GM06990 (cell line): ENCODE results near the gene XIAP.
"Not testable (repeated sequence)": the region's sequence is repeated elsewhere in the genome, so short reads cannot be mapped to it uniquely, and the experiment has no call there.

Experiments
- DNase-seq: peaks from one replicate; pipeline ENCODE4 v3.0.0-alpha.2; 2011; ENCODE audit not compliant: insufficient read length; ENCODE audit errors: extremely low read depth
- H3K27me3 ChIP-seq: replicated peaks from 2 replicates; pipeline ENCODE4 v1.6.0; 2011; ENCODE audit warnings: low read length; ENCODE audit not compliant: control insufficient read depth, insufficient read depth
- H3K36me3 ChIP-seq: 2 replicates; pipeline ENCODE4 v1.5.1; 2011; ENCODE audit warnings: low read length; ENCODE audit not compliant: control insufficient read depth, insufficient read depth
- H3K4me3 ChIP-seq: replicated peaks from 2 replicates; pipeline ENCODE4 v1.5.1; 2011; ENCODE audit warnings: low read depth, mild to moderate bottlenecking, control low read depth, low read length
- TF ChIP-seq, protein P1 (sequence below): IDR thresholded peaks from 2 replicates; pipeline ENCODE4 v1.5.1; 2011; ENCODE audit warnings: low read length, control low read depth, mild to moderate bottlenecking, inconsistent platforms; ENCODE audit not compliant: insufficient read depth, poor library complexity, severe bottlenecking

Gene XIAP

DNA sequence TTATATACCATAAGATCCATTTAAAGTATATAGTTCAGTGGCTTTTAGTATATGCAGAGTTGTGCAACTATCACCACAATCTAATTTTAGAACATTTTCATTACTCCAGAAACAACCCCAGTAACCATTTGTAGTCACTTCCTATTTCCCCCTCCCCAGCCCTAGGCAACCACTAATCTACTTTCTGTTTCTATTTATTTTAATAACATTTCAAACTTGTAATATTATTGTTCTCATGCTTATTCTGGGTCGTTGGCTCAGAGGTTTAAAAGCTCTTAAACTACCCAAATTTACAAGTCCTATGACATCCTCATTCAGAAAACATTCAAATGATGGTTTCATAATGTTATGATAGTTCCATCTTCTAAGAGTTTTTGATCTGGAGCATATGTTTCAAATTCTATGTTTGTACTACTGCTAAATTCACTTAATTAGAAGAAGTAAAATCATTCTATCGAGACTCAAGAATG, 18.4 kb downstream of the XIAP start:
- DNase-seq, result no peak
- Histone ChIP-seq H3K4me3 (peak overlapping the region; percentile 23), H3K27me3 (no peaks in the 10 kb centered on the region), H3K36me3 (no peaks in the 10 kb centered on the region)
- TF ChIP-seq, protein P1, sequence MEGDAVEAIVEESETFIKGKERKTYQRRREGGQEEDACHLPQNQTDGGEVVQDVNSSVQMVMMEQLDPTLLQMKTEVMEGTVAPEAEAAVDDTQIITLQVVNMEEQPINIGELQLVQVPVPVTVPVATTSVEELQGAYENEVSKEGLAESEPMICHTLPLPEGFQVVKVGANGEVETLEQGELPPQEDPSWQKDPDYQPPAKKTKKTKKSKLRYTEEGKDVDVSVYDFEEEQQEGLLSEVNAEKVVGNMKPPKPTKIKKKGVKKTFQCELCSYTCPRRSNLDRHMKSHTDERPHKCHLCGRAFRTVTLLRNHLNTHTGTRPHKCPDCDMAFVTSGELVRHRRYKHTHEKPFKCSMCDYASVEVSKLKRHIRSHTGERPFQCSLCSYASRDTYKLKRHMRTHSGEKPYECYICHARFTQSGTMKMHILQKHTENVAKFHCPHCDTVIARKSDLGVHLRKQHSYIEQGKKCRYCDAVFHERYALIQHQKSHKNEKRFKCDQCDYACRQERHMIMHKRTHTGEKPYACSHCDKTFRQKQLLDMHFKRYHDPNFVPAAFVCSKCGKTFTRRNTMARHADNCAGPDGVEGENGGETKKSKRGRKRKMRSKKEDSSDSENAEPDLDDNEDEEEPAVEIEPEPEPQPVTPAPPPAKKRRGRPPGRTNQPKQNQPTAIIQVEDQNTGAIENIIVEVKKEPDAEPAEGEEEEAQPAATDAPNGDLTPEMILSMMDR, result no peak

DNA sequence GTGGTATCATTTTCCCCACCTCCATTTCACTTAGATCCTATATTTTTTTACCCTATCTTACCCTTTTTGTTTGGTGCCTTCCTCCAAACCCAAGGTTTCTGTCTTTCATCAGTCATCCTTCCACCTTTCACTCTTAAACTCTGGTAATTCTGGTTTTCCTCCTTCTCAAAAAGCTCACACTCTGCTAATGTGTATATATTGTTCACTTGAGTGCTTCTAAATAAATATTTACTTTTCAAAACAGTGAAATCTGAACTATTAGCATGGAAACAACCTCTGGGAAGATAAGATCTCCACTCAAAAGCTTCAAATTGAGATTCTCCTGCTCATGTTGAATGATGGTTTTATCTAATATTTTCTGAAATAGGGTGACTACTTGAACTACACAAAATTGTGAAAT, 21.5 kb downstream of the XIAP start:
- TF ChIP-seq, protein P1, result no peak
- H3K36me3 ChIP-seq, result no peaks in the 10 kb centered on the region; the same call in 1 of the 2 replicates
- H3K4me3 ChIP-seq, result no peak overlapping the region
- DNase-seq, result no peak
- H3K27me3 ChIP-seq, result no peaks in the 10 kb centered on the region

DNA sequence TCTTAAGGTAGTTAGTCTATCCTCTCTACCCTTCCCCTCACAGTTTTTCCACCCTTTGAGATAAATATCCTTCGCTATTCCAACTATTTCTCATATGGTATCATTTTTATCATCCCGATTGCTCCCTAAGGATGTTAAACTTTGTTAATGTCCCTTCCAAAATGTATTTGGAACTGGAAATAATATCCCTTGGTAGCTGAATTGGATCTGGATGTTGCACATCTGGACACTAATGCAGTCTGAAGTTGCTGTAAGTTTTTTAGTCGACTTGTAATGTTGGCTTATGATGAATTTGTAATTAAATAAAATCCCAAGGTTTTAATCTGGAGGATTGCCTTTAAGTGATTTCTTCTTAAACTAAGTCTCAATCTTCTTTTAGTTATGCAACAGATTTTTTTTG, 22.5 kb downstream of the XIAP start:
- no peak for DNase-seq
- Histone ChIP-seq H3K36me3 (no peaks in the 10 kb centered on the region; the same call in 1 of the 2 replicates), H3K27me3 (no peaks in the 10 kb centered on the region), H3K4me3 (no peak overlapping the region)
- TF ChIP-seq, protein P1, result no peak

DNA sequence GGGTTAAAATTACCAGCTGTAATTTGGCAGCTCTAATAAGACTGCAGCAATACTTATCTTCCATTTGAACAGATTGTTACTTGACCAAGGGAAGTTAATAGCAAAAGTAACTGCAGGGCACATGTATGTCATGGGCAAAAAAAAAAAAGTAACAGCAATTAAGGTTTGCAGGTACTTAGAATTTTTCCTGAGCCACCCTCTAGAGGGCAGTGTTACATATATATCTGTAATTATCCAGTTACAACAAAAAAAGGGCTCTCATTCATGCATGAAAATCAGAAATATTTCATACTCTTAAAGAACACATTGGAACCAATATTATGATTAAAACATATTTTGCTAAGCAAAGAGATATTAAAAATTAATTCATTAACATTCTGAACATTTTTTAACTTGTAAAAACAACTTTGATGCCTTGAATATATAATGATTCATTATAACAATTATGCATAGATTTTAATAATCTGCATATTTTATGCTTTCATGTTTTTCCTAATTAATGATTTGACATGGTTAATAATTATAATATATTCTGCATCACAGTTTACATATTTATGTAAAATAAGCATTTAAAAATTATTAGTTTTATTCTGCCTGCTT, 25.1 kb downstream of the XIAP start:
- no peak overlapping the region for H3K4me3 ChIP-seq
- no peak for DNase-seq
- TF ChIP-seq, protein P1, result peak; percentile 53
- no peaks in the 10 kb centered on the region for H3K27me3 ChIP-seq
- no peaks in the 10 kb centered on the region; the same call in 1 of the 2 replicates for H3K36me3 ChIP-seq

DNA sequence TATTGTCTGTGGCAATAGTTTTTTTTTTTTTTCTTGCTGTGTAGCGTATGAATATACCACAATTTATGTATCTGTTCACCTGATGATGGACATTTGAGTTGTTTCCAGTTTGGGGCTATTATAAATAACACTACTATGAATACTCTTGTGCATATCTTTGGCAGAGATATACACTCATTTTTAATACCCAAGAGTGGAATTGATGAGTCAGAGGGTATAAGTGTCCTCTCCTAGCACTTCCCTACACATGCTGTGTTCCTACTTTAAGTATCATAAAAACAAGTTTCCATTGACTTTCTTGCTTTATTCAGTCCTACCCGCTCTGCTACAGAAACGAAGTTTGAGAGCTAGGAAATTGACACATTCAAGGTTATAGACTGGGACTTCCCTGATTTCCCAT, 39.8 kb downstream of the XIAP start:
- H3K27me3 ChIP-seq, result no peaks in the 10 kb centered on the region
- TF ChIP-seq, protein P1, result no peak
- no peak overlapping the region for H3K4me3 ChIP-seq
- no peak for DNase-seq
- peaks cover 2% of the 10 kb centered on the region; the same call in 1 of the 2 replicates for H3K36me3 ChIP-seq

DNA sequence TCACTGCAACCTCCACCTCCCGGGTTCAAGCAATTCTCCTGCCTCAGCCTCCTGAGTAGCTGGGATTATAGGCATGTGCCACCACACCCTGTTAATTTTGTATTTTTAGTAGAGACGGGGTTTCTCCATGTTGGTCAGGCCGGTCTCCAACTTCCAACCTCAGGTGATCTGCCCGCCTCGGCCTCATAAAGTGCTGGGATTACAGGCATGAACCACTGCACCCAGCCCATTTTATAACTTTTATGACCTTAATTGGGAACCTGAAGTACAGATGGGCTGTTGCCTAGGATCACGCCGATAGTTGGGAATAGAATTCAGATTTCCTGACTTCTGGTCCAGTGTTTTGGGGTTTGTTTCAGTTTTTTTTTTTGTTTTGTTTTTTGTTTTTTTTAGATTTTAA, 43.4 kb downstream of the XIAP start:
- not testable (repeated sequence) for DNase-seq, H3K4me3 ChIP-seq, H3K27me3 ChIP-seq, H3K36me3 ChIP-seq
